ENCODE measurements around the gene HMG20B. TPM values are rescaled to one million over a fixed set of nuclear protein-coding genes. Genes with fewer than 3 reads are reported as not detected.

The HMG20B gene
- total RNA-seq, 1 experiment from 2014 or later: 186 TPM

DNA sequence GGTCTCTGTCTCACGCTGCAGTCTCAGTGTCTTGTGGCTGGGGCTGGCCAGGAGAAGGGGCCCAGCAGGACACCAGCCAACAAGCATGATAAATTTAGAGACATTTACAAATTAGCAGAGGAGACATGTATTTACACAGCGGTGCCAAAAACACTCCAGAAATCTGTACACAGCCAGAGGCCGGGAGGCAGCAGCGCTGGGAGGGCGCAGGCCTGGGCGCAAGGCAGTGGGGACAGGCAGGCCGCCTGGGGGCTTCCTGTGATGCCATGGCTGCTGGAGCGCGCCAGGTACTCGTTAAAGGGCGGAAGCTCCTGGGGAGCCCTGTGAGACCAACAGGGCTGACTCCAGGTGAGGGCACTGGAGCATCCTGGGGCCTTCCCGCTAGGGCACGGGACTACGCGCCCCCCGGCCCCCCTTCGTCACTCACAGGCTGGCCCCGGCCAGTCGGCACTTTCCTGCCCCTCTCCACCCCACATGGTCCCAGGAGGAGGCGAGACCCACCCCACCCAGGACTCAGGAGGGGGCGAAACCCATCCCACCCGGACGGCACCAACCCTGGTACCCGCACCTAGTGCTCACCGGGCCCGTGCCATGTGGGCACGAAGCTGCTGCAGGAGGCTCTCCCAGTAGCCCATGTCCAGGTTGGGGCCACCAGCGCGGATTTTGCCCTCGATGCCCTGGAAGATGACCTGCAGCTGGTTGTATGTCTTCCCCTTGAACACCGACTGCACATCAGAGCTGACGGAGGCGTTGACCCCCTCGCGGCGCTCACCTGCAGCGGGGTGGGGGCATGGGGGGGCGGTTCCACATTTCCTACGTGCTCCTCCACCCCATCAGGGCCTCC lies 41.3 kb downstream of the HMG20B start:
- H4K20me1 ChIP-seq (ENCODE audit: insufficient read depth): no peaks in the 10 kb centered on the region
- H3K79me2 ChIP-seq (ENCODE audit: insufficient read depth, low read length): no peaks in the 10 kb centered on the region
- POLR2A ChIA-PET: no interaction called here
- intact Hi-C loops (cut with micrococcal nuclease): no loop called here
- H3K9ac ChIP-seq (ENCODE audit: low read length): no peak overlapping the region
- ATAC-seq (no peak), DNase-seq (ENCODE audit: low read depth, low spot score) (no peak)
- no peak for TF ChIP-seq CBX3 (IDR thresholded peaks at IDR 0.05; ENCODE audit: low read depth)
- TF ChIP-seq CEBPB (IDR thresholded peaks at IDR 0.05; ENCODE audit: low read depth): no peak
- TF ChIP-seq POLR2AphosphoS5 (IDR thresholded peaks at IDR 0.05; ENCODE audit: low read depth, low read length): no peak
- no peak for TF ChIP-seq ZNF274 (IDR thresholded peaks at IDR 0.05; ENCODE audit: low read depth, low read length)
- no peak for TF ChIP-seq ZFX (IDR thresholded peaks at IDR 0.05)
- TF ChIP-seq RAD21 (IDR thresholded peaks at IDR 0.05; ENCODE audit: low read depth): no peak
- TF ChIP-seq POLR2A (IDR thresholded peaks at IDR 0.05; ENCODE audit: borderline replicate concordance, extremely low read depth, insufficient read depth, insufficient read length): no peak
- TF ChIP-seq, protein P1, sequence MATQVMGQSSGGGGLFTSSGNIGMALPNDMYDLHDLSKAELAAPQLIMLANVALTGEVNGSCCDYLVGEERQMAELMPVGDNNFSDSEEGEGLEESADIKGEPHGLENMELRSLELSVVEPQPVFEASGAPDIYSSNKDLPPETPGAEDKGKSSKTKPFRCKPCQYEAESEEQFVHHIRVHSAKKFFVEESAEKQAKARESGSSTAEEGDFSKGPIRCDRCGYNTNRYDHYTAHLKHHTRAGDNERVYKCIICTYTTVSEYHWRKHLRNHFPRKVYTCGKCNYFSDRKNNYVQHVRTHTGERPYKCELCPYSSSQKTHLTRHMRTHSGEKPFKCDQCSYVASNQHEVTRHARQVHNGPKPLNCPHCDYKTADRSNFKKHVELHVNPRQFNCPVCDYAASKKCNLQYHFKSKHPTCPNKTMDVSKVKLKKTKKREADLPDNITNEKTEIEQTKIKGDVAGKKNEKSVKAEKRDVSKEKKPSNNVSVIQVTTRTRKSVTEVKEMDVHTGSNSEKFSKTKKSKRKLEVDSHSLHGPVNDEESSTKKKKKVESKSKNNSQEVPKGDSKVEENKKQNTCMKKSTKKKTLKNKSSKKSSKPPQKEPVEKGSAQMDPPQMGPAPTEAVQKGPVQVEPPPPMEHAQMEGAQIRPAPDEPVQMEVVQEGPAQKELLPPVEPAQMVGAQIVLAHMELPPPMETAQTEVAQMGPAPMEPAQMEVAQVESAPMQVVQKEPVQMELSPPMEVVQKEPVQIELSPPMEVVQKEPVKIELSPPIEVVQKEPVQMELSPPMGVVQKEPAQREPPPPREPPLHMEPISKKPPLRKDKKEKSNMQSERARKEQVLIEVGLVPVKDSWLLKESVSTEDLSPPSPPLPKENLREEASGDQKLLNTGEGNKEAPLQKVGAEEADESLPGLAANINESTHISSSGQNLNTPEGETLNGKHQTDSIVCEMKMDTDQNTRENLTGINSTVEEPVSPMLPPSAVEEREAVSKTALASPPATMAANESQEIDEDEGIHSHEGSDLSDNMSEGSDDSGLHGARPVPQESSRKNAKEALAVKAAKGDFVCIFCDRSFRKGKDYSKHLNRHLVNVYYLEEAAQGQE (IDR thresholded peaks at IDR 0.05; ENCODE audit: low read depth): no peak
- TF ChIP-seq JUND (IDR thresholded peaks at IDR 0.05): no peak
- TF ChIP-seq, protein P2, sequence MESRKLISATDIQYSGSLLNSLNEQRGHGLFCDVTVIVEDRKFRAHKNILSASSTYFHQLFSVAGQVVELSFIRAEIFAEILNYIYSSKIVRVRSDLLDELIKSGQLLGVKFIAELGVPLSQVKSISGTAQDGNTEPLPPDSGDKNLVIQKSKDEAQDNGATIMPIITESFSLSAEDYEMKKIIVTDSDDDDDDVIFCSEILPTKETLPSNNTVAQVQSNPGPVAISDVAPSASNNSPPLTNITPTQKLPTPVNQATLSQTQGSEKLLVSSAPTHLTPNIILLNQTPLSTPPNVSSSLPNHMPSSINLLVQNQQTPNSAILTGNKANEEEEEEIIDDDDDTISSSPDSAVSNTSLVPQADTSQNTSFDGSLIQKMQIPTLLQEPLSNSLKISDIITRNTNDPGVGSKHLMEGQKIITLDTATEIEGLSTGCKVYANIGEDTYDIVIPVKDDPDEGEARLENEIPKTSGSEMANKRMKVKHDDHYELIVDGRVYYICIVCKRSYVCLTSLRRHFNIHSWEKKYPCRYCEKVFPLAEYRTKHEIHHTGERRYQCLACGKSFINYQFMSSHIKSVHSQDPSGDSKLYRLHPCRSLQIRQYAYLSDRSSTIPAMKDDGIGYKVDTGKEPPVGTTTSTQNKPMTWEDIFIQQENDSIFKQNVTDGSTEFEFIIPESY (IDR thresholded peaks at IDR 0.05; ENCODE audit: extremely low read depth, insufficient replicate concordance, low read length): no peak
- no peak for TF ChIP-seq EGR1 (IDR thresholded peaks at IDR 0.05; ENCODE audit: low read depth)
- TF ChIP-seq TCF7L2 (IDR thresholded peaks at IDR 0.05; ENCODE audit: borderline replicate concordance, extremely low read depth, insufficient read depth, insufficient read length): no peak
- TF ChIP-seq, protein P3, sequence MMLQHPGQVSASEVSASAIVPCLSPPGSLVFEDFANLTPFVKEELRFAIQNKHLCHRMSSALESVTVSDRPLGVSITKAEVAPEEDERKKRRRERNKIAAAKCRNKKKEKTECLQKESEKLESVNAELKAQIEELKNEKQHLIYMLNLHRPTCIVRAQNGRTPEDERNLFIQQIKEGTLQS (IDR thresholded peaks at IDR 0.05): no peak
- no peak for TF ChIP-seq SP1 (IDR thresholded peaks at IDR 0.05; ENCODE audit: low read depth)
- CTCF ChIA-PET: no interaction called here
- H3K4me3 ChIP-seq (replicated peaks in 1 of 2; ENCODE audit: low read depth in 1 of 2, low read length in 2 of 2): no peak overlapping the region
- H3K4me2 ChIP-seq (ENCODE audit: low read length): no peak overlapping the region
- H3K36me3 ChIP-seq (ENCODE audit: control insufficient read depth in 1 of 2, insufficient read depth in 2 of 2, low read length in 2 of 2): peaks cover 0 to 7% of the 10 kb centered on the region in 2 experiments; a peak in 1 of 4 replicates
- no peaks in the 10 kb centered on the region for H3K4me1 ChIP-seq (ENCODE audit: control insufficient read depth in 1 of 2, insufficient read depth in 2 of 2, low read length in 2 of 2)
- H3K27ac ChIP-seq (ENCODE audit: low read depth, low read length): no peak overlapping the region; the same call in 1 of the 2 replicates
- H3K9me3 ChIP-seq (ENCODE audit: control insufficient read depth in 1 of 2, insufficient read depth in 1 of 2, low read depth in 1 of 2, low read length in 2 of 2): no peaks in the 10 kb centered on the region
- no peaks in the 10 kb centered on the region for H3K27me3 ChIP-seq (ENCODE audit: insufficient read depth, low read length)
- RAD21 ChIA-PET (ENCODE audit: low non-redundant PET in 1 of 2, low total read pairs in 2 of 2, uncharacterized antibody in 2 of 2, unreplicated experiment in 2 of 2): no interaction called here
- H3K9me2 ChIP-seq (ENCODE audit: insufficient read depth): no peaks in the 10 kb centered on the region
- no TSS peak for BruUV-seq (replicated peaks)
- H2AFZ ChIP-seq (ENCODE audit: low read depth, low read length, poor library complexity, severe bottlenecking): no peak overlapping the region

Data from HCT116 (cell line).